ENCODE measurements around the gene UQCRH.
A peak's percentile ranks its signal among the peaks of the same experiment; 100 is the strongest.
"Not testable (repeated sequence)": the region's sequence is repeated elsewhere in the genome, so short reads cannot be mapped to it uniquely, and the experiment has no call there.

Gene UQCRH

DNA sequence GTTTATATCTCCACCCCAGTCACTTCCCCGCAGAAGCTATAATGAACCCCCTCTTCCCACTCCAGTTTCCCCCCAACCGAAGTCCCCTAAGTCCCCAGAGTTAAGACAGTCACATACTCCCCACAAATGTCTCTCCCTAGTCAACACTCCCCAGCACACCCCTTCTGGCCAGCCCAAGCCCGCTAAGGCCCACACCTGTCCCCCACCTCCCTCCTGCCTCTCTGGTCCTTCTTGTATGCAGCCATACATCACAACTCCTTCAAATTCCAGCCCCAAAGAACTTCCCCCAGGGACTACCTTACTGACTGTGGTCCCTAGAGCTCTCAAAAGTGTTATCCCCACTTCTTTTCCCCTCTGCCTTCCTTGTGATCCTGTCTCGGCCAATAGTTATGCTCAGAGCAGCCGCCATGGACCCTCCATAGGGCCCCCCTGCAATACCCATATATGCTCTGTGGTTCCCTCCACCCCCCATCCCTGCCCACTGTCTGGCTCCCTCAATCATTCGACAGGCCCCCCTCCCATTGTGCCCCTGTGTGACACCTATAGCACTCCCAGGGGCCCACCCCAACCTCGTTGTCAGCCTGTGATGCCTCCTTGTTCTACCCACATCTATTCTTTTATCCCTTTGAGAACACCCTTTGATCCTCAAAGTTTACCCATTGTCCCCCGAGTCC lies 39.3 kb downstream of the UQCRH start:
- no peak for FAIRE-seq

DNA sequence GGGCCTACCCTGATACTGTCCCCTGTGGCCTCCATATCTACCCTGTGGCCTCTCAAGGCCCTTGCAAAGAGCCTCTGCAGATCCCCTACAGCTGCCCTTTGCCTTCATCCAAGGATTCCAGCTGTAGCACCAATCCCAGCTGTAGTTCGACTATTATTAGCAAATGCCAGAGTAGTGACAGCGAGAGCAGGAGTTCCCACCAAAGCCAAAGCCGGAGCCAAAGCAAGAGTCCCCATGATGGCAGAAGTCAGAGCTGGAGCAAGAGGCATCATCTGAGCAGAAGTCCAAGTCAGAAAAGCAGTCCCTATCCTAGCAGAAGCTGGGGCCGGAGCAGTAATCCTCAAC lies 39.8 kb downstream of the UQCRH start:
- TF ChIP-seq, protein P1, sequence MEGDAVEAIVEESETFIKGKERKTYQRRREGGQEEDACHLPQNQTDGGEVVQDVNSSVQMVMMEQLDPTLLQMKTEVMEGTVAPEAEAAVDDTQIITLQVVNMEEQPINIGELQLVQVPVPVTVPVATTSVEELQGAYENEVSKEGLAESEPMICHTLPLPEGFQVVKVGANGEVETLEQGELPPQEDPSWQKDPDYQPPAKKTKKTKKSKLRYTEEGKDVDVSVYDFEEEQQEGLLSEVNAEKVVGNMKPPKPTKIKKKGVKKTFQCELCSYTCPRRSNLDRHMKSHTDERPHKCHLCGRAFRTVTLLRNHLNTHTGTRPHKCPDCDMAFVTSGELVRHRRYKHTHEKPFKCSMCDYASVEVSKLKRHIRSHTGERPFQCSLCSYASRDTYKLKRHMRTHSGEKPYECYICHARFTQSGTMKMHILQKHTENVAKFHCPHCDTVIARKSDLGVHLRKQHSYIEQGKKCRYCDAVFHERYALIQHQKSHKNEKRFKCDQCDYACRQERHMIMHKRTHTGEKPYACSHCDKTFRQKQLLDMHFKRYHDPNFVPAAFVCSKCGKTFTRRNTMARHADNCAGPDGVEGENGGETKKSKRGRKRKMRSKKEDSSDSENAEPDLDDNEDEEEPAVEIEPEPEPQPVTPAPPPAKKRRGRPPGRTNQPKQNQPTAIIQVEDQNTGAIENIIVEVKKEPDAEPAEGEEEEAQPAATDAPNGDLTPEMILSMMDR (IDR thresholded peaks at IDR 0.05; ENCODE audit: insufficient read depth, missing control alignments): no peak
- FAIRE-seq: no peak
- DNase-seq (ENCODE audit: insufficient read length, low spot score): no peak

More for the DNA sequence above, 39.3 kb downstream of the UQCRH start:
- DNase-seq (ENCODE audit: insufficient read length, low spot score): no peak
- TF ChIP-seq, protein P1 (IDR thresholded peaks at IDR 0.05; ENCODE audit: insufficient read depth, missing control alignments): no peak

DNA sequence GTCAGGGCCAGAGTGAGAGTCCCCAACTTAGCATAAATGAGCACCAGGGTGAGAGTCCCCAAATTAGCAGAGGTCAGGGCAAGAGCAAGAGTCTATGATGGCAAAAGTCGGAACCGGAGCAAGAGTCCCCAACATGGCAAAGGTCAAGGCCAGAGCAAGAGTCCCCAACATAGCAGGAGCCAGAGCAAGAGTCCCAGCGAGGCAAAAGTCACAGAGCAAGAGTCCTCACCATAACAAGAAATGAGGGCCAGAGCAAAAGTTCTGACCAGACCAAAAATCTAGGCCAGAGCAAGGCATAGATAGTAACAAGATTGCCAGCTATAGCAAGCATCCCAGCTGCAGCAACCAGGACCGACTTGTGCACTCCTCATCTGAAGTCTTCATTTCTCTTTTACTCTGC lies 40.2 kb downstream of the UQCRH start:
- FAIRE-seq: no peak
- TF ChIP-seq, protein P1 (IDR thresholded peaks at IDR 0.05; ENCODE audit: insufficient read depth, missing control alignments): no peak
- no peak for DNase-seq (ENCODE audit: insufficient read length, low spot score)

DNA sequence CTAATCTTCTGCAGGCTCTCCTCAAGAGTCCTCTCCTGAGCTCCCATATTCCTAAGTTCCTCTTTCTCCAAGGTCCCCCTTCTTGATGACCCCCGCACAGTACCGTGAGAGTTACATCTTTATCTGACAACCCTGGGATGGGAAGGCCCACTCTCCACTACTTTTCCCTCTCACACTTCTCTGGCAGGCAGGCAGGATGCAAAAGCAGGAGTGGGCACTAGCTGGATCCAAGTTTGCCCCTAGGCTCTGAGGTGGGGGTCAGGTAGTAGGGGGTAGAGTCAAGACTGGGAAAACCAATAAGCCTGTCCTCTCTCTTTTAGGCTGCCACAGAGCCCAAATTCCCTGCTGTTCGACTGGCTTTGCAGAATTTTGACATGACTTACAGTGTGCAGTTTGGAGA lies 41.0 kb downstream of the UQCRH start:
- TF ChIP-seq, protein P1 (IDR thresholded peaks at IDR 0.05; ENCODE audit: insufficient read depth, missing control alignments): no peak
- FAIRE-seq (no peak), DNase-seq (ENCODE audit: insufficient read length, low spot score) (no peak)

DNA sequence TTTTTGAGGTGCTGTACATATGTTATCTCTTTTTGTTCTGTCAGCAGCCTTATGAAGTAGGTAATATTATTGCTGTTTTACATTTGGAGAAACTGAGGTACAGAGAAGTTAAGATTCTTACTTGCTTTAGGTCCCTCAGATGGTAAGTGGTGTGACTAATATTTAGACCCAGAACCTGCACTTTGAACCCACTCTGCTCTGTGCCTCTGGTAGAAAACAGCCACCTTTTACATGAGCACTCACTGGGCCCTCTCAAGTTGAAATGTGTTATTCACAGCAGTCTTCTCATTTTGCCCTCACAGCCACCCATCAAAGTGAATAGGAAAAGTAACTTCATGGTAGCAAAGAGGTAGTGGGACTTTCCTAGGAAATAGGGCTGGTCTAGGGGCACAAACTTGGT lies 41.8 kb downstream of the UQCRH start:
- FAIRE-seq: no peak
- DNase-seq (ENCODE audit: insufficient read length, low spot score): no peak
- TF ChIP-seq, protein P1 (IDR thresholded peaks at IDR 0.05; ENCODE audit: insufficient read depth, missing control alignments): no peak

DNA sequence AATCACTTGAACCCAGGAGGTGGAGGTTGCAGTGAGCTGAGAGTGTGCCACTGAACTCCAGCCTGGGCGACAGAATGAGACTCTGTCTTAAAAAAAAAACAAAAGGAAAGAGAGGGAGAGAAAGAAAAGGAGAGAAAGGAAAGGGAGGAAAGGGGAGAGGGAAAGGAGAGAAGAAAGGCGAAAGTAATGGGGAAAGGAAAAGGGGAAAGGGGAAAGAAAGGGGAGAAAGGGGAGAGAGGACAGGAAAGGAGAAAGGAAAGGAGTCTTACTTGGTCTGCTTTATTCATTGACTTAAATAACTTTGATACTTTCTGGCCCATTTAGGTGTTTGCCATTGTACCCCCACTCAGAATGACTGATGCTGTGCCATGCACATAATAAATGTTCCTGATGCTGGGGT lies 48.9 kb downstream of the UQCRH start:
- DNase-seq (ENCODE audit: insufficient read length, low spot score) (no peak), FAIRE-seq (no peak)
- TF ChIP-seq, protein P1 (IDR thresholded peaks at IDR 0.05; ENCODE audit: insufficient read depth, missing control alignments): no peak

DNA sequence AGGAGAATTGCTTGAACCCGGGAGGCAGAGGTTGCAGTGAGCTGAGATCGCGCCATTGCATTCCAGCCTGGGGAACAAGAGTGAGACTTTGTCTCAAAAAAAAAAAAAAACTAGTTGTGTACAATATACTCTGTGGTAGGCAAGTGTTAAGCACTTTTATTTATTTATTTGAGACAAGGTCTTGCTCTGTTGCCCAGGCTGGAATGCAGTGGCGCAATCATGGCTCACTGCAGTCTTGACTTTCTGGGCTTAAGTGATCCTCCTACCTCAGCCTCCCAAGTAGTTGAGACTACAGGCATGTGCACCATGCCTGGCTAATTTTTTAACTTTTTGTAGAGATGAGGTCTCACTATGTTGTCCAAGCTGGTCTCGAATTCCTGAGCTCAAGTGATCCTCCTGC lies 52.4 kb downstream of the UQCRH start:
- not testable (repeated sequence) for DNase-seq (ENCODE audit: insufficient read length, low spot score); FAIRE-seq

DNA sequence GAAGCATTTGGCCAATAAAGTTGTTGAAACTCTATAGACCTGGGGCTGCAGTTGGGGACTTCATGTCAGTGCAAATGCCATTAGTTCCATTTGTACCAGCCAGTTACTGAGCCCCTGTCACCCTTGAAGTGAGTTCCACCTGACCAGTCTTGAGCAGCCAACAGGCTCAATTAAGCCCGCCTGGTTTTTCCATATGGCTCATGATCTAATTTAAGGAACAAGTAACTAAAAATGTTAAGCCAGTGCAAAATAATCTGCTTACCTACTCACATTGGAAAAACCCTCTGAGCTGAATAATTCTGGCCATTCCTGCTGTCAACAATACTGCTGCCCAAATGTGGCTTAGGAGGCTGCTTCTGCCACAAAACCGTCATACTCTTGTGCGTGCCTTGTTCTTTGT lies 58.7 kb downstream of the UQCRH start:
- DNase-seq (ENCODE audit: insufficient read length, low spot score) (no peak), FAIRE-seq (peak; percentile 84)
- TF ChIP-seq, protein P1 (IDR thresholded peaks at IDR 0.05; ENCODE audit: insufficient read depth, missing control alignments): no peak
